Psoas muscle (tissue), 8 donors: Measurements from ENCODE around the gene LCMT2. TPM values are rescaled to one million over a fixed set of nuclear protein-coding genes. Genes with fewer than 3 reads are reported as not detected.

Experiments used
- ATAC-seq, 4 donors: fragments of 200-7000 bp; cut with Tn5 transposase; one replicate each; pipeline ENCODE4 v1.9.1; 2020; ENCODE audit warnings: moderate library complexity in 3 of 4, mild to moderate bottlenecking in 2 of 4
- DNase-seq, 2 donors: peaks; one replicate each; pipeline ENCODE4 v3.0.0-alpha.2; 2020
- H3K27ac ChIP-seq: fragments of 200-600 bp; one replicate; pipeline ENCODE4 v1.8.0; 2022
- H3K27me3 ChIP-seq, 3 donors: fragments of 200-600 bp in 1 of 3; one replicate each; pipeline versions ENCODE4 v1.6.1 to v1.8.0; 2013 to 2022; ENCODE audit warnings: low read length in 2 of 3, mild to moderate bottlenecking in 2 of 3, moderate library complexity in 1 of 3; ENCODE audit not compliant: insufficient read depth in 3 of 3
- H3K36me3 ChIP-seq, 2 donors: fragments of 200-600 bp in 1 of 2; one replicate each; pipeline versions ENCODE4 v1.6.1 to v1.8.0; 2013 to 2022; ENCODE audit warnings: low read depth in 1 of 2, mild to moderate bottlenecking in 1 of 2, moderate library complexity in 1 of 2; ENCODE audit not compliant: insufficient read depth in 1 of 2
- H3K4me1 ChIP-seq: fragments of 200-600 bp; one replicate; pipeline ENCODE4 v1.8.0; 2022
- H3K4me3 ChIP-seq: fragments of 200-600 bp; one replicate; pipeline ENCODE4 v1.8.0; 2022; ENCODE audit warnings: mild to moderate bottlenecking
- H3K9me3 ChIP-seq: fragments of 200-600 bp; one replicate; pipeline ENCODE4 v1.8.0; 2022
- CTCF ChIP-seq: fragments of 200-600 bp; IDR thresholded peaks from one replicate; pipeline ENCODE4 v1.8.0; 2022; ENCODE audit warnings: antibody characterized with exemption
- WGBS, 3 donors: extraction: QIAGEN DNeasy Blood & Tissue Kit; methylation state at CpG; one replicate each; pipeline versions ENCODE4 v1.1.6 to v1.1.7; 2013; 5-methylcytosine and 5-hydroxymethylcytosine counted together
- intact Hi-C, 2 donors: fragments of 100-400 bp; cut with DNase I; formaldehyde crosslinking; loops; one replicate each; pipeline versions ENCODE4 v1.11.0 to v1.14.2; 2022
- polyA plus RNA-seq, 3 donors: library from polyadenylated mRNA; stranded (reverse); fragments of 200-250 nt; gene quantifications; one replicate each; pipeline ENCODE4 v1.2.3, GENCODE V29; 2013
- total RNA-seq, 4 donors: library from RNA; stranded (reverse); fragmentation: NEBNext Ultra II Directional in 2 of 4; extraction: Animal tissue kit (Norgen Biotek cat#: 25700) in 2 of 4; gene quantifications; one replicate each; pipeline versions ENCODE4 v1.2.1 to v1.2.4, GENCODE V29; 2021 to 2023
- donor health status: healthy with polysubstance abuse.
- donor health status: DM: no; HTN: no; CAD: no; lungs with moderate emphysema.
- donor health status: Bipolar disorder and iron deficiency.
- donor health status: healthy.
- donor health status: DM: yes; HTN: yes; CAD: no.
- donor health status: DM: no; HTN: no; CAD: no.
- donor health status: DM: no; HTN: no; CAD: no.
- donor health status: DM: yes; HTN: yes; CAD: no.

The LCMT2 gene
- total and polyA plus RNA-seq, 7 donors, result 2.6 to 7.8 (median 5.6) TPM

GRCh38 chr15:43370975-43371974 lies 40.9 kb upstream of the LCMT2 start, which contains the start of the genes TUBGCP4 and ZSCAN29:
Gene TUBGCP4, plus strand, starts transcription at chr15:43371101. Its CDS starts 254 bp downstream, at chr15:43371355.
Gene ZSCAN29, minus strand, starts transcription at chr15:43371043. Its CDS starts 1,130 bp downstream, at chr15:43369913.
- Histone ChIP-seq H3K4me1 (peaks cover 27% of the 10 kb centered on the region), H3K4me3 (peak within 1 kb of the TSS; percentile 95), H3K27ac (peak within 1 kb of the TSS; percentile 87), H3K27me3 (no peaks in the 10 kb centered on the region), H3K9me3 (no peaks in the 10 kb centered on the region), H3K36me3 (peaks cover 10 to 25% of the 10 kb centered on the region in 2 donors)
- ATAC-seq (peak; percentile 96 to 98 (median 96)), DNase-seq (peak; percentile 89 to 92)
- 3 to 5% (median 4%) methylated on average over 51 to 66 of the region's 66 CpGs for WGBS, 3 donors
- intact Hi-C loops, result no loop called here
- peak; percentile 25 for TF ChIP-seq CTCF

- 0 to 1% (median 1%) methylated on average over 39 to 45 of the region's 45 CpGs for WGBS, 3 donors
- H3K4me1 ChIP-seq, result peaks cover 27% of the 10 kb centered on the region
- DNase-seq (peak in 1 of 2 donors; percentile 45), ATAC-seq (peak; percentile 55 to 72 (median 69))
- H3K36me3 ChIP-seq, result peaks cover 10 to 32% of the 10 kb centered on the region in 2 donors
- H3K27me3 ChIP-seq, result no peaks in the 10 kb centered on the region
- H3K4me3 ChIP-seq, result peak overlapping the region; percentile 95
- no peak for TF ChIP-seq CTCF
- H3K27ac ChIP-seq, result peak overlapping the region; percentile 87
- intact Hi-C loops, result no loop called here
- no peaks in the 10 kb centered on the region for H3K9me3 ChIP-seq
These were observed 40.1 kb upstream of the LCMT2 start for GRCh38 chr15:43370310-43370974.

GRCh38 chr15:43361313-43361903 lies 31.0 kb upstream of the LCMT2 start:
- WGBS, 3 donors, result 99 to 100% (median 99%) methylated on average over 7 of the region's 7 CpGs

More at GRCh38 chr15:43361313-43361903, 31.0 kb upstream of the LCMT2 start:
- intact Hi-C loops, result no loop called here
- Histone ChIP-seq H3K4me1 (peaks cover 4% of the 10 kb centered on the region), H3K36me3 (peaks cover 28 to 93% of the 10 kb centered on the region in 2 donors), H3K27me3 (no peaks in the 10 kb centered on the region), H3K4me3 (no peak overlapping the region), H3K27ac (no peak overlapping the region), H3K9me3 (peaks cover 60% of the 10 kb centered on the region)
- ATAC-seq, result no peak
- DNase-seq, result no peak
- no peak for TF ChIP-seq CTCF
